ENCODE data around the gene SLC24A2.
"Not testable (repeated sequence)": the region's sequence is repeated elsewhere in the genome, so short reads cannot be mapped to it uniquely, and the experiment has no call there.

Gene SLC24A2
- 0 to 0.19 (median 0) reads per million in 9 experiments for total RNA-seq

GRCh38 chr9:19788614-19789271 lies at the start of gene SLC24A2:
SLC24A2 (minus strand) TSS chr9:19789037.
- Mint-ChIP-seq H3K4me1 (ENCODE audit: low read depth in 2 of 2) (no peaks in the 10 kb centered on the region), H3K4me3 (no peak within 1 kb of the TSS), H3K27me3 (peaks cover 15 to 44% of the 10 kb centered on the region in 2 donors), H3K36me3 (ENCODE audit: insufficient read depth) (no peaks in the 10 kb centered on the region), H3K27ac (no peak within 1 kb of the TSS), H3K9me3 (no peaks in the 10 kb centered on the region)
- ATAC-seq (replicated peaks): no peak
- DNase-seq: no peak

- not testable (repeated sequence) for H3K36me3 Mint-ChIP-seq (ENCODE audit: insufficient read depth); H3K4me1 Mint-ChIP-seq (ENCODE audit: low read depth in 2 of 2); H3K9me3 Mint-ChIP-seq; H3K4me3 Mint-ChIP-seq; DNase-seq; H3K27me3 Mint-ChIP-seq; ATAC-seq (replicated peaks); H3K27ac Mint-ChIP-seq
These were observed 44.5 kb upstream of the SLC24A2 start for GRCh38 chr9:19833331-19833730.

- Mint-ChIP-seq H3K27ac (no peak overlapping the region), H3K27me3 (peaks cover 7 to 10% of the 10 kb centered on the region in 2 donors), H3K4me3 (no peak overlapping the region), H3K36me3 (ENCODE audit: insufficient read depth) (no peaks in the 10 kb centered on the region), H3K4me1 (ENCODE audit: low read depth in 2 of 2) (peaks cover 2 to 4% of the 10 kb centered on the region in 2 donors), H3K9me3 (no peaks in the 10 kb centered on the region)
- DNase-seq: no peak
- ATAC-seq (replicated peaks): no peak
These were observed 42.0 kb upstream of the SLC24A2 start for GRCh38 chr9:19830796-19831195.

- no peaks in the 10 kb centered on the region for H3K9me3 Mint-ChIP-seq
- no peak overlapping the region for H3K4me3 Mint-ChIP-seq
- peaks cover 7 to 10% of the 10 kb centered on the region in 2 donors for H3K27me3 Mint-ChIP-seq
- DNase-seq: no peak
- no peaks in the 10 kb centered on the region for H3K36me3 Mint-ChIP-seq (ENCODE audit: insufficient read depth)
- no peak overlapping the region for H3K27ac Mint-ChIP-seq
- no peak for ATAC-seq (replicated peaks)
- H3K4me1 Mint-ChIP-seq (ENCODE audit: low read depth in 2 of 2): peaks cover 2 to 4% of the 10 kb centered on the region in 2 donors
These were observed 39.8 kb upstream of the SLC24A2 start for GRCh38 chr9:19828576-19829109.

- ATAC-seq (replicated peaks) (no peak), DNase-seq (no peak)
- Mint-ChIP-seq H3K27ac (no peak overlapping the region), H3K36me3 (ENCODE audit: insufficient read depth) (no peaks in the 10 kb centered on the region), H3K4me1 (ENCODE audit: low read depth in 2 of 2) (no peaks in the 10 kb centered on the region), H3K27me3 (peaks cover 0 to 24% of the 10 kb centered on the region in 2 donors), H3K9me3 (peaks cover 11 to 17% of the 10 kb centered on the region in 2 donors), H3K4me3 (no peak overlapping the region)
These were observed 27.9 kb upstream of the SLC24A2 start for GRCh38 chr9:19816769-19817168.

- ATAC-seq (replicated peaks) (no peak), DNase-seq (no peak)
- peaks cover 8 to 10% of the 10 kb centered on the region in 2 donors for H3K9me3 Mint-ChIP-seq
- no peak overlapping the region for H3K27ac Mint-ChIP-seq
- H3K27me3 Mint-ChIP-seq: peaks cover 13 to 16% of the 10 kb centered on the region in 2 donors
- H3K4me3 Mint-ChIP-seq: no peak overlapping the region
- no peaks in the 10 kb centered on the region for H3K4me1 Mint-ChIP-seq (ENCODE audit: low read depth in 2 of 2)
- no peaks in the 10 kb centered on the region for H3K36me3 Mint-ChIP-seq (ENCODE audit: insufficient read depth)
These were observed 23.4 kb upstream of the SLC24A2 start for GRCh38 chr9:19812194-19812593.

GRCh38 chr9:19809422-19810269 lies 20.8 kb upstream of the SLC24A2 start:
- no peaks in the 10 kb centered on the region for H3K4me1 Mint-ChIP-seq (ENCODE audit: low read depth in 2 of 2)
- H3K27ac Mint-ChIP-seq: no peak overlapping the region
- peaks cover 10 to 13% of the 10 kb centered on the region in 2 donors for H3K27me3 Mint-ChIP-seq
- no peak overlapping the region for H3K4me3 Mint-ChIP-seq
- H3K9me3 Mint-ChIP-seq: peaks cover 0 to 3% of the 10 kb centered on the region in 2 donors
- no peaks in the 10 kb centered on the region for H3K36me3 Mint-ChIP-seq (ENCODE audit: insufficient read depth)
- DNase-seq (no peak), ATAC-seq (replicated peaks) (no peak)

- Mint-ChIP-seq H3K4me3 (no peak overlapping the region), H3K27ac (no peak overlapping the region), H3K9me3 (peaks cover 0 to 3% of the 10 kb centered on the region in 2 donors), H3K36me3 (ENCODE audit: insufficient read depth) (no peaks in the 10 kb centered on the region), H3K4me1 (ENCODE audit: low read depth in 2 of 2) (no peaks in the 10 kb centered on the region), H3K27me3 (peaks cover 10 to 13% of the 10 kb centered on the region in 2 donors)
- no peak for DNase-seq
- no peak for ATAC-seq (replicated peaks)
These were observed 18.5 kb upstream of the SLC24A2 start for GRCh38 chr9:19807182-19807892.

GRCh38 chr9:19804431-19804830 lies 15.6 kb upstream of the SLC24A2 start:
- no peaks in the 10 kb centered on the region for H3K9me3 Mint-ChIP-seq
- no peak overlapping the region for H3K27ac Mint-ChIP-seq
- DNase-seq: no peak
- ATAC-seq (replicated peaks): no peak
- H3K27me3 Mint-ChIP-seq: peaks cover 10 to 11% of the 10 kb centered on the region in 2 donors
- H3K4me3 Mint-ChIP-seq: no peak overlapping the region
- H3K36me3 Mint-ChIP-seq (ENCODE audit: insufficient read depth): no peaks in the 10 kb centered on the region
- no peaks in the 10 kb centered on the region for H3K4me1 Mint-ChIP-seq (ENCODE audit: low read depth in 2 of 2)

GRCh38 chr9:19800884-19801283 lies 12.0 kb upstream of the SLC24A2 start:
- no peak overlapping the region for H3K27ac Mint-ChIP-seq
- H3K4me3 Mint-ChIP-seq: no peak overlapping the region
- H3K9me3 Mint-ChIP-seq: peaks cover 0 to 3% of the 10 kb centered on the region in 2 donors
- DNase-seq: no peak
- no peak for ATAC-seq (replicated peaks)
- peaks cover 5 to 8% of the 10 kb centered on the region in 2 donors for H3K27me3 Mint-ChIP-seq
- no peaks in the 10 kb centered on the region for H3K36me3 Mint-ChIP-seq (ENCODE audit: insufficient read depth)
- no peaks in the 10 kb centered on the region for H3K4me1 Mint-ChIP-seq (ENCODE audit: low read depth in 2 of 2)

- no peak for ATAC-seq (replicated peaks)
- Mint-ChIP-seq H3K36me3 (ENCODE audit: insufficient read depth) (no peaks in the 10 kb centered on the region), H3K9me3 (peaks cover 0 to 3% of the 10 kb centered on the region in 2 donors), H3K4me3 (no peak overlapping the region), H3K27me3 (peaks cover 5 to 8% of the 10 kb centered on the region in 2 donors), H3K4me1 (ENCODE audit: low read depth in 2 of 2) (no peaks in the 10 kb centered on the region), H3K27ac (no peak overlapping the region)
- DNase-seq: no peak
These were observed 10.9 kb upstream of the SLC24A2 start for GRCh38 chr9:19799784-19800183.

GRCh38 chr9:19788152-19788551 lies 685 bp downstream of the SLC24A2 start:
- no peak for DNase-seq
- Mint-ChIP-seq H3K27ac (no peak overlapping the region), H3K9me3 (no peaks in the 10 kb centered on the region), H3K36me3 (ENCODE audit: insufficient read depth) (no peaks in the 10 kb centered on the region), H3K27me3 (peaks cover 15 to 44% of the 10 kb centered on the region in 2 donors), H3K4me1 (ENCODE audit: low read depth in 2 of 2) (no peaks in the 10 kb centered on the region), H3K4me3 (no peak overlapping the region)
- ATAC-seq (replicated peaks): no peak

GRCh38 chr9:19787672-19788071 lies 1.2 kb downstream of the SLC24A2 start:
- Mint-ChIP-seq H3K27ac (no peak overlapping the region), H3K9me3 (no peaks in the 10 kb centered on the region), H3K4me1 (ENCODE audit: low read depth in 2 of 2) (no peaks in the 10 kb centered on the region), H3K27me3 (peaks cover 15 to 44% of the 10 kb centered on the region in 2 donors), H3K4me3 (no peak overlapping the region), H3K36me3 (ENCODE audit: insufficient read depth) (no peaks in the 10 kb centered on the region)
- DNase-seq: no peak
- no peak for ATAC-seq (replicated peaks)

Data from effector memory CD8-positive, alpha-beta T cell (primary cell).